ENCODE data around the gene RTP1. TPM values are rescaled to one million over a fixed set of nuclear protein-coding genes. Genes with fewer than 3 reads are reported as not detected.

RTP1 gene
- total RNA-seq, 4 donors from 2014 or later = not detected

DNA sequence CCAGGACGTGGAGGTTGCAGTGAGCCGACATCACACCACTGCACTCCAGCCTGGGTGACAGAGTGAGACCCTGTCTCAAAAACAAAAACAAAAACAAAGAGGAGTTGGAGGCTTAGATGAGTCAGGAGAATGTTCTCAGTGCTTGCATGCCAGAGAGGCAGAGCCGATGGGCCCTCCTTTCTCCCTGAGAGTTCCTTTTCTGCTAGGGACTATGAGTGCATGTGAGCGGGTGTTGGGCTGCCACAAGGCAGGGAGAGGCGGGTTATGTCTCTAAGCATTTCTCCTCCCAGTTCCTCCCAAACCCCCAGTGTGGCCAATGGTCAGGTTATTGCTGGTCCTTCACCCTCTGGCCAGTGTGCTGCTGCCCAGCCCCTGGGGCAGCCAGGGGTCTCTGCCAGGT is 45.1 kb downstream of the RTP1 start:
- Histone ChIP-seq H3K4me1 (no peaks in the 10 kb centered on the region), H3K9me3 (no peaks in the 10 kb centered on the region), H3K27me3 (no peaks in the 10 kb centered on the region), H3K27ac (no peak overlapping the region), H3K4me3 (no peak overlapping the region), H3K36me3 (no peaks in the 10 kb centered on the region)
- TF ChIP-seq POLR2A (IDR thresholded peaks at IDR 0.05) (no peak), EP300 (IDR thresholded peaks at IDR 0.05; ENCODE audit: low read depth) (no peak), POLR2AphosphoS5 (IDR thresholded peaks at IDR 0.05) (no peak)
- TF ChIP-seq, protein P1, sequence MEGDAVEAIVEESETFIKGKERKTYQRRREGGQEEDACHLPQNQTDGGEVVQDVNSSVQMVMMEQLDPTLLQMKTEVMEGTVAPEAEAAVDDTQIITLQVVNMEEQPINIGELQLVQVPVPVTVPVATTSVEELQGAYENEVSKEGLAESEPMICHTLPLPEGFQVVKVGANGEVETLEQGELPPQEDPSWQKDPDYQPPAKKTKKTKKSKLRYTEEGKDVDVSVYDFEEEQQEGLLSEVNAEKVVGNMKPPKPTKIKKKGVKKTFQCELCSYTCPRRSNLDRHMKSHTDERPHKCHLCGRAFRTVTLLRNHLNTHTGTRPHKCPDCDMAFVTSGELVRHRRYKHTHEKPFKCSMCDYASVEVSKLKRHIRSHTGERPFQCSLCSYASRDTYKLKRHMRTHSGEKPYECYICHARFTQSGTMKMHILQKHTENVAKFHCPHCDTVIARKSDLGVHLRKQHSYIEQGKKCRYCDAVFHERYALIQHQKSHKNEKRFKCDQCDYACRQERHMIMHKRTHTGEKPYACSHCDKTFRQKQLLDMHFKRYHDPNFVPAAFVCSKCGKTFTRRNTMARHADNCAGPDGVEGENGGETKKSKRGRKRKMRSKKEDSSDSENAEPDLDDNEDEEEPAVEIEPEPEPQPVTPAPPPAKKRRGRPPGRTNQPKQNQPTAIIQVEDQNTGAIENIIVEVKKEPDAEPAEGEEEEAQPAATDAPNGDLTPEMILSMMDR (IDR thresholded peaks at IDR 0.05) = no peak
- 85 to 94% methylated on average over 3 to 5 of the region's 5 CpGs for WGBS, 2 donors (ENCODE audit: low coverage in 1 of 2)
- intact Hi-C loops (cut with DNase I; ENCODE audit: low total_unique reads) = no loop called here
- in situ Hi-C loops (cut with MboI; ENCODE audit: low pct_ligation_motif_present in 1 of 4, low pct_unique_long_range_greater_than_20kb in 1 of 4, low sequenced_read_pairs in 3 of 4) = no loop called here
- no peak for DNase-seq

GRCh38 chr3:187242900-187243299 is 45.6 kb downstream of the RTP1 start:
- intact Hi-C loops (cut with DNase I; ENCODE audit: low total_unique reads) = no loop called here
- Histone ChIP-seq H3K4me3 (no peak overlapping the region), H3K4me1 (no peaks in the 10 kb centered on the region), H3K27me3 (no peaks in the 10 kb centered on the region), H3K36me3 (no peaks in the 10 kb centered on the region), H3K27ac (no peak overlapping the region), H3K9me3 (no peaks in the 10 kb centered on the region)
- in situ Hi-C loops (cut with MboI; ENCODE audit: low pct_ligation_motif_present in 1 of 4, low pct_unique_long_range_greater_than_20kb in 1 of 4, low sequenced_read_pairs in 3 of 4) = no loop called here
- 50 to 81% methylated on average over 2 to 4 of the region's 4 CpGs for WGBS, 2 donors (ENCODE audit: low coverage in 1 of 2)
- DNase-seq = no peak
- no peak for TF ChIP-seq EP300 (IDR thresholded peaks at IDR 0.05; ENCODE audit: low read depth)
- TF ChIP-seq POLR2A (IDR thresholded peaks at IDR 0.05) = no peak
- TF ChIP-seq, protein P1 (IDR thresholded peaks at IDR 0.05) = no peak
- TF ChIP-seq POLR2AphosphoS5 (IDR thresholded peaks at IDR 0.05) = no peak

DNA sequence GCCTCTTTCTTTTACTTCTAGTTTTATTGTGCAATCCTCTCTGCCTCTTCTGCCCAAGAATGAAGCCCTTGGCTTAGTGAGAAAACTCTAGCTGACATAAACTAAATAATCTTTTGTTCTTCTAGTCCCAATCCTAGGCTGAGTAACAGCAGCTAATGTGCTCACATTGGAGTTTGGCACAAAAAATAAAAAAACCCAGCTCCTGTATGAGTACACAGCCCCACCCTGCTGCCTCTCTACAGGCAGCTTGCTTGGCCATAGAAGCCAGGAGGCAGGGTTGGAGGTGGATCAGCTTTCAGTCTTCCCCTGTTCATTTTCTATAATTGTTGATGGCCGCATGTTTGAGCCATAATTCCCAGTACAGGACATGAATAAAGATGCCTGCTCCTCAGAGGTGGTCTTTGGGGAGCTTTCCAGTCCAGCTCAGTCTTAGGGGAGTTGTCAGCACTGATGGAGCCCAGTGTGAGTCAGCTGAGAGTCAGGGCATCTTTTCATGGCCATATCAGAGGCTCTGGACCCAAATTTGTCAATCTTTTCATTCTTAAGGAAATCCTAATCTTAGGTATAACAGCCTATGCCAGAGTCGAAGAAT is 46.7 kb downstream of the RTP1 start:
- WGBS, 2 donors (ENCODE audit: low coverage in 1 of 2) = 71 to 89% methylated on average over 1 to 2 of the region's 2 CpGs
- no peaks in the 10 kb centered on the region for H3K27me3 ChIP-seq
- in situ Hi-C loops (cut with MboI; ENCODE audit: low pct_ligation_motif_present in 1 of 4, low pct_unique_long_range_greater_than_20kb in 1 of 4, low sequenced_read_pairs in 3 of 4) = no loop called here
- TF ChIP-seq POLR2AphosphoS5 (IDR thresholded peaks at IDR 0.05) (no peak), EP300 (IDR thresholded peaks at IDR 0.05; ENCODE audit: low read depth) (no peak), POLR2A (IDR thresholded peaks at IDR 0.05) (no peak)
- TF ChIP-seq, protein P1 (IDR thresholded peaks at IDR 0.05) = no peak
- no peak overlapping the region for H3K4me3 ChIP-seq
- H3K9me3 ChIP-seq = no peaks in the 10 kb centered on the region
- H3K27ac ChIP-seq = no peak overlapping the region
- H3K4me1 ChIP-seq = no peaks in the 10 kb centered on the region
- no peak for DNase-seq
- intact Hi-C loops (cut with DNase I; ENCODE audit: low total_unique reads) = no loop called here
- no peaks in the 10 kb centered on the region for H3K36me3 ChIP-seq

DNA sequence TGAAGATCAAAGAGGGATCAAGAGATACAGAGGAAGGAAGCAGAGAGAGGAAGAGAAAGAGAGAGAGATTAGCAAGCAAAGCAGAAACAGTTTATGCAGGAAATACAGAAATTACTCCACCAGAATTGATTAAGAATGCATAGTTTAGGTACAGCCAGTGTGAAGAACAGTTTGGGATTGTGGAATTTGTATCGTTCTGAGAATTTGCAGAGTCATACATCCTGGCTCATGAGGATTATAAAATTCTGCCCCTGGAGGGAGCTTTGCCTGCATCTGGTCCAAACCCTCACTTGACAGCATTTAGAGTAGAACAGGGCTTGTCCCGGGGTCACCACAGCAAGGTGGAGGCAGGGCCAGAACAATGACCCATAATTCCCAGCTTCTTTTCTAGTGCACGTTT is 50.1 kb downstream of the RTP1 start:
- no peaks in the 10 kb centered on the region for H3K36me3 ChIP-seq
- H3K4me3 ChIP-seq = no peak overlapping the region
- H3K9me3 ChIP-seq = no peaks in the 10 kb centered on the region
- in situ Hi-C loops (cut with MboI; ENCODE audit: low pct_ligation_motif_present in 1 of 4, low pct_unique_long_range_greater_than_20kb in 1 of 4, low sequenced_read_pairs in 3 of 4) (no loop called here), intact Hi-C loops (cut with DNase I; ENCODE audit: low total_unique reads) (no loop called here)
- H3K27me3 ChIP-seq = no peaks in the 10 kb centered on the region
- no peaks in the 10 kb centered on the region for H3K4me1 ChIP-seq
- H3K27ac ChIP-seq = no peak overlapping the region
- 50% methylated on average over 3 of the region's 3 CpGs; no CpG with 5 or more reads in 1 of the 2 donors for WGBS, 2 donors (ENCODE audit: low coverage in 1 of 2)
- no peak for TF ChIP-seq POLR2A (IDR thresholded peaks at IDR 0.05)
- TF ChIP-seq, protein P1 (IDR thresholded peaks at IDR 0.05) = no peak
- no peak for TF ChIP-seq POLR2AphosphoS5 (IDR thresholded peaks at IDR 0.05)
- no peak for TF ChIP-seq EP300 (IDR thresholded peaks at IDR 0.05; ENCODE audit: low read depth)
- DNase-seq = no peak

Other genes with a start within 250 kb of the RTP1 start
- gene RPL39L, start 58.0 kb upstream of the RTP1 start, total RNA-seq = 1 to 10 TPM in 3 of 4 donors, not detected in 1; 2.2 to 5.6 (median 2.4) TPM
- 10 to 100 TPM in 2 of 4 donors, 1 to 10 TPM in 2; 4.5 to 45.2 (median 13.9) TPM for gene MASP1, start 94.3 kb downstream of the RTP1 start, total RNA-seq
- gene RTP4, start 170.9 kb downstream of the RTP1 start, total RNA-seq = 1 to 10 TPM in 2 of 4 donors, not detected in 2; 4.1 to 4.9 TPM

All from transverse colon (tissue), 4 donors.